HG03066 (cell line): ENCODE data around the gene MSI2.

Experiments
- ATAC-seq: cut with Tn5 transposase; IDR thresholded peaks from one replicate; pipeline ENCODE4 v1.9.1; 2021; ENCODE audit warnings: low read depth; ENCODE audit not compliant: unreplicated experiment

The MSI2 gene

DNA sequence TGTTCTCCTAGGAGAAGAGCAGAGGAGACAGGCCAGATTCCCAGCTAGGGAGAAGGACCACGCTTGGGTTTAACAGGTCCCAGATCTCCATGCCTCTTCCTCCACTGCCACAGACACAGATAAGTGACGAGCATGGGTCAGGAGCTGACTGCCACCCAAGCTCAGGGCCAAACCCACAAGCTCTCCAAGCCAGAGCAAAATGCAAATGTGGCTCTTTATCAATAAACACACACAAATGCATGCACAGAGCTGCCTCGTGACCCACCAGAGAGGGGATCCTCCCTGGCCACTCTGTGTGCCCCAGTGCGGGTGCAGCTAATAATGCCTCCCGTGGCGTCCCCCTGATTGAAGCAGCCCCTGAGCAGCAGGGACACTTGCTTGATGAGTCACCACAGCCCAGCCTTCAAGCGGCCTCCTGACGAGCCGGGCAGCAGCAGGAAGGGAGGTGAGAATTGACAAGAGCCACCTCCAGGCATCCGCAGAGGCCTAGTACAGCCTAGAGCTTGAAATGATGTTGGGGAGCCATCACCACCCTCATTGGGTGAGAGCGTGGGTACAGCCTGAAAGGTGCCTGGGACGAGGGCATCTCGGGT lies 344.9 kb downstream of the MSI2 start:
- ATAC-seq: no peak

GRCh38 chr17:57602896-57603295 lies 346.6 kb downstream of the MSI2 start:
- no peak for ATAC-seq

DNA sequence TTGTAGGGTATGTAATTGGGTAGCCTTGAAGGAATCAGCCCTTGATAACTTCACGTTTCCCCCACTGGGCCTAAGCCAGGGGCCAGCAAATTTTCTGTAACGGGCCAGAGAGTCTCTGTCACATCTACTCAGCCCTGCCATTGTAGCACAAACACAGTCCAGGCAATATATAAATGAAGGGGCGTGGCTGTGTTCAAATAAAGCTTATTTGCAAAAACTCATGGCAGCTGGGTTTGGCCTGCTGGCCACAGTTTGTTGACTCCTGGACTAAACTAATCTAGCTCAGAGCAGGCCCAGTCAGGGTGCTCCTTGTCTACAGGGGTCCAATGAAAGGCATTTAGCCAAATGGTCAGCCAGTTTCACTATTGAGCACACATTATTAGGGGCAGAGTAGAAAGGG lies 347.2 kb downstream of the MSI2 start:
- no peak for ATAC-seq

GRCh38 chr17:57603978-57604377 lies 347.7 kb downstream of the MSI2 start:
- no peak for ATAC-seq

- peak; percentile 65 for ATAC-seq
Observed at GRCh38 chr17:57604771-57605674, 348.7 kb downstream of the MSI2 start.

DNA sequence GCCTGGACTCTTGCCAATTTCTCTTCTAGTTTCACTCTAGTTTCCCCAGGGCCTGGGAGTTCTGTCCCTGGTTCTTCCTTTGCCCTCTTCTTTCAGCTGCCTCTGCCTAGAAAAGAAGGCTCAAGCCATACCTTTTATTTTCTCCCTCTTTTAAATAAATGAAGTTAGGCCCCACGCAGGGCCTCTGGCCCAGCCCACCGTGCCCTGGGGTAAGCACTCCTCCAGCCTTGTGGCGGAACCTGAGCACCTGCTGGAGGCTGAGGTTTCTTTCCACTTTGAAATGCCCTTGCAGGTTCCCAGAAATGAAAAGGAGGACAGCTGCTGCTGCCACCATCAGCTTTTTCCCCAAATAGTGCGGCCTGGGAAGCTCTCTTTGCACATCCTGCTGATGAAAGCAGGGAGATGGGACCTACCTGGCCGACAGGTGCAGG lies 349.4 kb downstream of the MSI2 start:
- peak; percentile 26 for ATAC-seq

- no peak for ATAC-seq
Observed at GRCh38 chr17:57606111-57606875, 350.0 kb downstream of the MSI2 start.

GRCh38 chr17:57607553-57608120 lies 351.3 kb downstream of the MSI2 start:
- no peak for ATAC-seq

GRCh38 chr17:57608369-57609124 lies 352.2 kb downstream of the MSI2 start:
- ATAC-seq: no peak

DNA sequence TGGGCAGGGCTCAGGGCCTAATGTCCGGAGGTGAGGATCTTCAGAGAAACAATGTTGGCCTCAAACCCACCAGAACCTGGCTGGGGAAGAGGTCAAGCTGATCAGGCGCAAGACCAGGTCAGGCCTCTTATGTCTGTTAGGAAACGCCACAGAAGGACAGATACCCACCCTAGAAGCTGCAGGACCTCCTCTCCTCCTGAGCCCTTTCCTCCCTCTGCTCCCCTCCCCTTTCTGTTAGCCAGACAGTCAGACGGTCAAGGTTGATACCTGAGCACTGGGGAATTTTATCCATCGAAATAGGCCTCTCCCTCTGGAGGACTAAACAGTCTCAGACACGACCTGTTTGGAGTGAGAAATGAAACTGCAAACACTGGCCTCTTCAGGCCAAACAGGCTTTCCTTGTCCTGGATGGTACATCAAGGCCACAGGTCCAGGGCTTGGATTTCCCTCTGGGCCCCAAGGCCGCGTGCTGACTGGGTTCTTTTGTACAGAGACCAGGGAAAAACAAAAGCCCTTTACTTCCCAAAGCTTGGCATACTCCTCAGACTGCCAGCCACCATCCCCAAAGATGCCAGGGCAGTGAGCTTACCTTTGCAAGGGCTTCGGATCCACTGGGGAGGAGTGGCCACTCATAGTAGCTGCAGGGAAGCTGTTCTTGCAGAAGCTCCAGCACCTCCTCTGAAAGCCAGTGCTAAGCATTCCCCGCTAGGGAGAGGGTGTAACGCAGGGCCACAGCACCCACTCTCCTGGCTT lies 353.0 kb downstream of the MSI2 start:
- ATAC-seq: no peak

GRCh38 chr17:57609878-57610270 lies 353.6 kb downstream of the MSI2 start:
- no peak for ATAC-seq

GRCh38 chr17:57612202-57613071 lies 356.1 kb downstream of the MSI2 start:
- no peak for ATAC-seq

DNA sequence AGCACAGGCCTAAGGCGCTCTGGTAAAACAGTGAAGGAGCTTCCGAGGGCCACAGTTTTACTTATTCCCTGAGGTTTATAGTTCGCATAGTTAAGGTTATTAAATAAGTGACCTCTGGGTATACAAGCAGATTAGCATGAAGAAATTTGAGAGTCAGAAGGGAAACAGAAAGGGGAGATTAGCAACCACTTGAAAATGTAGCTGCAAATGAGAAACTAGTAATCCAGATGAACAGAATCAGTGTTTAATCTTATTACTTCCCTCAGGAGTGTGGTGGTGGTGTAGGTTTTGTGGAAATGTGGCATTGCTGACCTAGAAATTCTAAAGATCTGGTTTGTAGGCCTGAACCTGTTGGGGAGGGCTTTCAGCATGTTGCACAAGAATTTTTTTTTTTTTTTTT lies 358.4 kb downstream of the MSI2 start:
- no peak for ATAC-seq

DNA sequence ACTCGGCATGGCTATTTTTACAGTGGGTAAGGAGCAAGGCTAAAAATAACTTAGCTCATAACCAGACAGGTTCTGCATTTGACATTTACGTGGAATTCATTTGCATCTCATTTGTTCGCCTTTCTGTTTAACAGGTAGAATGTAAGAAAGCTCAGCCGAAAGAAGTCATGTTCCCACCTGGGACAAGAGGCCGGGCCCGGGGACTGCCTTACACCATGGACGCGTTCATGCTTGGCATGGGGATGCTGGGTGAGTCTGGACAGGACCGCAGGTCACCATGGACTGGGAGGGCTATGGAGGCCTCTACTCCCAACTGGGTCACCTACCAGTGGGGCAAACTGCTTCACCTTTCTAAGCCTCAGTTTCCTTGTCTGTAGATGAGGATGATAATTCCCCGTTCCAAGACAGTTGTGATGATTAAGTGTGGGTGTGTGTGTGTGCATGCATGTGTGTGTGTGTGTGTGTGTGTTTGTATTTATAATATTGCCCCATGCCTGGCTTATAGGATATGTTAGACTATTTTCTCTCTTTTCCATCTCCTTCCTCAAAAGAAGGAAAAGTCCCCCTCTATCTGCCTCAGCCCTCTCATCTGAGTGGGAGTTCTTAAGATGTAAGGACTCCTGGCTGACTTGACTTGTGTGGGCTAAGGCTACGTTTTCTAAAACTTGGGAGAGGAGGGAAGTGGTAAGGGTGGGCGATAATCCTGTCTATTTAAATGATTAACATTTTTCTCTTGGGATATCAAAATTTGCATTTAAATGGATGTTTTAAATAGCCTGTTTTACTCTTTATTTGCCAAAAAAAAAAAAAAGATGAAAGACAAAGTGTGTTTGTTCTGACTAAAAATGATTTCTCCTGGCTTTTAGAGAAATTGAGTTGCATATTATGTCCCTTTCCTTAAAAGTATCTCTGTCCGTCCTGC lies 359.8 kb downstream of the MSI2 start:
- no peak for ATAC-seq

DNA sequence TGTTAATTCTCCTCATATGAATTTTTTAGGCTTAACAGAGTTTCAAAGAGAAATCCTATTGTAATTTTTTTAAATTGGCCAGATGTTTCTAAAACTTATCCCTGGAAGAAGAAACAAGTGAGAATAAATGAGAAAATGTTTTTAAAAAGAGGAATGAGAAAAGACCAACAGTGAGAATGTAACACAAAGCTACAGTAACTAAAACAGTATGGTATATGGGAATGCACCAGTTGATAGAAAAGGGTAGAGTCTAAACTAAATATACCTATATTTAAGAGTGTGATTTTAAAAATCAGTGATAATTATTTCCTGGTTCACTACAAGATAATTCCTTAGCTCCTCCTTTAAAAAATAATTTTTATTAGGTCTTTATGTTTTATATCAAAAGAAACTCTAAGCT lies 360.9 kb downstream of the MSI2 start:
- no peak for ATAC-seq

- no peak for ATAC-seq
Observed at GRCh38 chr17:57619061-57619937, 363.0 kb downstream of the MSI2 start.

DNA sequence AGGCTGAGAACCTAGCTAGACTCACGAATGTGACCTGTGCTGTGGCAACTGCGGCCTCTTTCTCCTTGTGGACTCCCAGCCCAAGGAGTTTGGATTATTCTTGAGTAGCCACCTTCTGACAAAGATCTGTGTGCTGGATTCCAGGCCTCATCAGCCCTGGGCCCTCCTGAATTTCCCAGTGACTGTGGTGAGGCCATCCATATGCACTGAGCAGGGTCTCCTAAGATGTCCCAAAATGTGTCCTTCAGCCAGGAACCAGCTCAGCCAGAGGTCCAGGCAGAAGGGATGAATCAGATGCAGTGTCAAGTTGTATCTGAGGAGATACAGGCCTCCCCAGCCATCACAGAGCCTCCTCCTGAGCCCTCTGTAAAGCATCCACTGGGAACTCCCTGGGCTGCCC lies 364.3 kb downstream of the MSI2 start:
- no peak for ATAC-seq
